Skeletal muscle satellite cell (primary cell): ENCODE data around the gene SLC38A11.

ENCODE experiments used
- H3K27me3 ChIP-seq: 2 replicates; pipeline ENCODE4 v1.7.0; 2013; ENCODE audit warnings: low read length; ENCODE audit not compliant: control insufficient read depth, insufficient read depth
- H3K36me3 ChIP-seq: 2 replicates; pipeline ENCODE4 v1.7.0; 2013; ENCODE audit warnings: mild to moderate bottlenecking, control low read depth, low read length; ENCODE audit not compliant: insufficient read depth
- H3K4me1 ChIP-seq: 2 replicates; pipeline ENCODE4 v1.7.0; 2013; ENCODE audit warnings: low read length; ENCODE audit not compliant: control insufficient read depth, insufficient read depth
- H3K4me2 ChIP-seq: 2 replicates; pipeline ENCODE4 v1.7.0; 2013; ENCODE audit warnings: mild to moderate bottlenecking, low read length
- H3K4me3 ChIP-seq: 2 replicates; pipeline ENCODE4 v1.7.0; 2013; ENCODE audit warnings: low read length
- H3K9ac ChIP-seq: 2 replicates; pipeline ENCODE4 v1.7.0; 2013; ENCODE audit warnings: mild to moderate bottlenecking, low read depth, low read length, moderate library complexity
- H3K9me3 ChIP-seq: replicated peaks from 2 replicates; pipeline ENCODE4 v1.7.0; 2013; ENCODE audit warnings: mild to moderate bottlenecking, control low read depth, low read length

The SLC38A11 gene

DNA sequence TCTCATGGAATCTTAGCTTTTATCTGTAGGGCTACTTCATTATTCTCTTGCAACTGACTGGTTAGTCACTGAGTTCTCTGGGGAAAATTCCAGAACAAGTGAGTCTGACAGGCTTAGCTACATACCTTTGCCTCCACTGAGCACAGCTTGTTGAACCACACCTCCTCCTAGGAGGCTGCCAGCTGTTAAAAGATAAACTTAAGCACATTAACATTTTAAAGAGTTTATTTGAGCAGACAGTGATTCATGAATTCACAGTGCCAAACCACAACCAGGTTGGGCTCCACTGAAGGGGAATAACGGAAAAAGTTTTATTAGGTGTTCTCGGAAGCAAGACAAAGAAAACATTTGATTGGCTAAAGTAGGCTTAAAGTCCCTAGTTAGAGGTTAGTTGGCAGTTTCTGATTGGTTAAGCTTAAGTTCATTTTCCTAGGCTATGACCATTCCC is 12.5 kb upstream of the SLC38A11 start:
- Histone ChIP-seq H3K4me3 (no peak overlapping the region), H3K4me1 (peaks cover 23% of the 10 kb centered on the region), H3K27me3 (no peaks in the 10 kb centered on the region), H3K9ac (no peak overlapping the region), H3K4me2 (no peak overlapping the region), H3K36me3 (no peaks in the 10 kb centered on the region), H3K9me3 (no peaks in the 10 kb centered on the region)

DNA sequence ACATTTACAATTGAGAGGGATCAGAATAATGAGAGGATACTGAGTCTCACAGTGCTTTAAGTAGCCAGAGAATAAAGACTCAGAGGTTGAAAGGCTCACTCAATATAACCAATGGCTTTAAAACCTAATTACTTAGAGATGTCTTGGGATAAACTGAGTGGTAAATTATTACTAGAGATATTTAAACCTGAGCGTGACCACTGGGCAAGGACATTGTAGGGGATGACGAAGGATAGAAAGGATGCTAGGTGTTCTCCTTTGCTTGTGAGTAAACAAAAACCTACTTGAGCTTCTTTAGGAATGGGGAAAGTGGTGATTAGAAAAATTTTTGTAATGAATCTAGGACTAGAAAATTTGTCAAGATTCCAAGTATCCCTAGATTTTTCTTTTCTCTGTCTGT is 12.0 kb upstream of the SLC38A11 start:
- H3K27me3 ChIP-seq, result no peaks in the 10 kb centered on the region
- peaks cover 23% of the 10 kb centered on the region for H3K4me1 ChIP-seq
- H3K9me3 ChIP-seq, result no peaks in the 10 kb centered on the region

DNA sequence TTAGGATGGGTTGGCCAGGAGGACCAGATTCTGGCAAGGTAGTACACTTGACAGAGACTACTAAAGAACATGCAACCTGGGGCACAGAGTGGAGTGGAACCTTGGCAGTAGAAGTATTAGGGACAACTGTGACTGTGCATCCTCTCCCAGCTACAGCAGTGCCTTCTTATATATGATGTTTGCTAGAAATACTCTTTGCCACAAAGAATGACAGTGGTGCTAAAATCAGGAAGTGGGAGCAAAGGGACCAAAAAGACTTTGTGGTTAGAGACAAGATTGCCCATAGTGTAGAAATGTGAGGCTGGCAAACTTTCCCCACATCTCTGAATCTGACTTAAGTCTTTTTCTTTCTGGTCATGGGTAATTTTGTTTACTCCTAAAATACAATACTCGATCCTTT is 9.4 kb upstream of the SLC38A11 start:
- Histone ChIP-seq H3K9me3 (no peaks in the 10 kb centered on the region), H3K4me2 (no peak overlapping the region), H3K9ac (no peak overlapping the region), H3K4me1 (peaks cover 23% of the 10 kb centered on the region), H3K36me3 (no peaks in the 10 kb centered on the region), H3K27me3 (no peaks in the 10 kb centered on the region), H3K4me3 (no peak overlapping the region)

More for the DNA sequence above, 12.0 kb upstream of the SLC38A11 start:
- no peak overlapping the region for H3K9ac ChIP-seq
- no peak overlapping the region for H3K4me2 ChIP-seq
- H3K36me3 ChIP-seq, result no peaks in the 10 kb centered on the region
- H3K4me3 ChIP-seq, result no peak overlapping the region

DNA sequence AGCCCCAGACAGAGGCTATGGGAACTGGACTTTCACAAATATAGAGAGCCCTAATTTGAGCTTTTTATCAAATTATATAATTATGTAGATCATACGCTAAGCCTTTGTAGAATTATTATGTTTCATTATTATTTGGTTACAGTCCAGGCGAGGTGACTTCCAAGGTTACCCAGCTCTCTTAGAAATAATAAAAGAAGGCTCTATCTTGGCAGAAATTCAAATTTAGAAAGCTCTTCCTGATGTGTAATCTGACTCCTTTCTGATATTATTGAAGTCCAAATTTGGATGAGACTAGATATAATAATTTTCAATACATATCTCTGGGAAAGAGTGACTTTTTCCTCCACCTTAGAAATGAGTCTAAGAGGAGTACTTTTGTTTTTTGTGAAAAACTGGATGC is 4.8 kb upstream of the SLC38A11 start:
- Histone ChIP-seq H3K9me3 (no peaks in the 10 kb centered on the region), H3K4me3 (no peak overlapping the region), H3K9ac (no peak overlapping the region), H3K36me3 (no peaks in the 10 kb centered on the region), H3K27me3 (no peaks in the 10 kb centered on the region), H3K4me1 (peaks cover 12% of the 10 kb centered on the region), H3K4me2 (no peak overlapping the region)

DNA sequence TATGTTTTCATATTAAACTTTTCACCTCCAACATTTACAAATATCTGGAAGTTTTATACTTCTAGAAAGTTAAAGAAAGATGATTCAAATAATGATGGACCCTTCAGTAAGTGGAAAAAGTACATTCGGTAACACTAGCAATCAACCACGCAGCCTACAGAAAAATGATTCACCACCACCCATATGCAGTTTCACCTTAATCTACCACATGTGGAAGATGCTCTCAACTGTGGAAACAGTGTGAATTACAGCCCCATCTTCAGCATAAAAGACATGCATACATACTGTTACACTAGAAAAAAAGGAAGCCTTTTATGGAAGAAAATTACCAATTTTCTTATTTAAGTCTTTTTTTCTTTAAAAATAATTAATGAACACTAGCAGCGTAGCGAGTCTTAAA is 1.1 kb downstream of the SLC38A11 start:
- no peak overlapping the region for H3K4me3 ChIP-seq
- no peak overlapping the region for H3K4me2 ChIP-seq
- no peaks in the 10 kb centered on the region for H3K9me3 ChIP-seq
- no peak overlapping the region for H3K9ac ChIP-seq
- H3K27me3 ChIP-seq, result no peaks in the 10 kb centered on the region
- peaks cover 4% of the 10 kb centered on the region for H3K4me1 ChIP-seq
- H3K36me3 ChIP-seq, result no peaks in the 10 kb centered on the region

DNA sequence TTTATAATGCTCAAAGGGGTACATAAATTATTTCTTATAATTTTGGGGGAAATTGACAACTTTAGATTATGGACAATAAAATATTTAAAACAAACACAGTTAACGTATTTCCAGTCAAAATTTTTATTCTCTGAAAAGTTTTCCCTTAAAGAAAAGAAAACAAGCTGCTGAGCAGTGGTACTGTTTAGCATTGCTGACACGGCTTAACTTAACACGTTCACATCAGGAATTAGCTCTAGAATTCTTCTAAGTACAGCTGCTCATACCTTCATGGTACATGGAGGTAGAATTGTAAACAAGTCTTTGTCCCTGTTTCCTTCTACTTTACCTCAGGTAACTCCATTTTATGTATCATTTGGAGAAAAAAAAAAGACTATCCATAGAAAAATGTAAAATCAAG is 2.0 kb downstream of the SLC38A11 start:
- no peaks in the 10 kb centered on the region for H3K9me3 ChIP-seq
- no peaks in the 10 kb centered on the region for H3K27me3 ChIP-seq
- no peak overlapping the region for H3K4me2 ChIP-seq
- H3K4me1 ChIP-seq, result peaks cover 4% of the 10 kb centered on the region
- no peaks in the 10 kb centered on the region for H3K36me3 ChIP-seq
- H3K4me3 ChIP-seq, result no peak overlapping the region
- H3K9ac ChIP-seq, result no peak overlapping the region

DNA sequence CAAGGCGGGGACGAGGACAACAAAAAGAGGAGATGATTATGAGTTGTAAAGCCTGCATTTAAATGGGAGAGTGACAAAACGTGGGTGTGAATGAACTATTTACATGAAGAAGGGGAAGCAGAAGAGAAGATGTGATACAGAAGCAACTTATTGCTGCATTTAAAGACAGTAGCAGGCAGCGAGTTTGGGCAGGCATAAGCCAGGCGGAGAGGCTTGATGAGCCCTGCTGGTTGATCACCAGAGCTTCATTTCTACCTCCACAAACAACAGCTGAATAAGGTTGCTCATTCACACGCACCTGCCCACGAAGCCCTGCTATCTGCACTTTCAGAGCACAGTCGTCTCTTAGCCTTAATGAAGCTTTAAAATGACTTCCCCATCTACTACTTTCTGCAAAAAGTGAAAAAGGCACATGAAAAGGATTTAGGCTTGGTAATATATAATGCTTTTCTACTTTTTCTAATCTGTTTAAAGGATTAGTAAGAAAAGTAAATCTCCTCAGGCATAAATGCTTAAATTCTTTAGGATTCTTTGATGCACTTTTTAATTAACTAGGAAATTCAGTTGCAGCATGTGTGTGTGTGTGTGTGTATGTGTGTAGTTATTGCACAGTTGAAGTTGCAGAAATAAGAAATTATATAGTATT is 3.1 kb downstream of the SLC38A11 start:
- Histone ChIP-seq H3K9me3 (no peaks in the 10 kb centered on the region), H3K4me1 (peaks cover 4% of the 10 kb centered on the region), H3K27me3 (no peaks in the 10 kb centered on the region), H3K9ac (no peak overlapping the region), H3K4me2 (no peak overlapping the region), H3K36me3 (no peaks in the 10 kb centered on the region), H3K4me3 (no peak overlapping the region)

DNA sequence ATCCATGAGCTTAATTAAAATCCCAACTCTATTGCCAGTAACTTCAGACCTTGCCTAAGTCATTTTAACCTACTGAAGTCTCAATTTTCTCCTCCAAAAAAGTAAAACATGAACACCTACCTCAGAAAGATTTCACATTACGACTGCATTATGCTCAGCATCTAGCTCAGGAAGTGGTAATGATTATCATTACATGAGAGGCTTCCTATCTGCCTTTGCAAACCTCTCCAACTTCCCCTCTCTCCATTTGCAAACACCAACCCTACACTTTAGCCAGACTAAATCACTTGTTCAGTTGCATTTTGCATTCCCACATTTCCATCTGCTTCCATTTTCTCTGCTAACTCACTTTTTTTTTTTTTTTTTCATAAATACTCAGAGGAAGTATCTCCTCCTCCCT is 6.8 kb downstream of the SLC38A11 start:
- Histone ChIP-seq H3K9me3 (no peaks in the 10 kb centered on the region), H3K4me1 (no peaks in the 10 kb centered on the region), H3K4me3 (no peak overlapping the region), H3K4me2 (no peak overlapping the region), H3K27me3 (no peaks in the 10 kb centered on the region), H3K9ac (no peak overlapping the region), H3K36me3 (no peaks in the 10 kb centered on the region)

DNA sequence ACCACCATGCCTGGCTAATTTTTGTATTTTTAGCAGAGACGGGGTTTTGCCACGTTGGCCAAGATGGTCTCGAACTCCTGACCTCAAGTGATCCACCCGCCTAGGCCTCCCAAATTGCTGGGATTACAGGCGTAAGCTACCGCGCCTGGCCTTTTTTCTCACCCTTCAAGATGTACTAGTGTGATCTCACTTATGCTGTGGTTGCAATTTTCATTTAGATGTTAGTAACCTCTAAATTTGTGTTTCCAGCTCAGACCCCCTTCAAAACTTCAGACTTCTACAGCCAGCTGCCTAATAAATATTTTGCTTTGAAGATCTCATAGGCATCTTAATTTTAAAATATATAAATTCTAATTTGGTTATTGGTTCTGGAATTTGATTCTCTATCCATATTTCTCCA is 8.0 kb downstream of the SLC38A11 start:
- Histone ChIP-seq H3K9ac (no peak overlapping the region), H3K4me1 (no peaks in the 10 kb centered on the region), H3K4me3 (no peak overlapping the region), H3K36me3 (no peaks in the 10 kb centered on the region), H3K27me3 (no peaks in the 10 kb centered on the region), H3K9me3 (no peaks in the 10 kb centered on the region), H3K4me2 (no peak overlapping the region)

DNA sequence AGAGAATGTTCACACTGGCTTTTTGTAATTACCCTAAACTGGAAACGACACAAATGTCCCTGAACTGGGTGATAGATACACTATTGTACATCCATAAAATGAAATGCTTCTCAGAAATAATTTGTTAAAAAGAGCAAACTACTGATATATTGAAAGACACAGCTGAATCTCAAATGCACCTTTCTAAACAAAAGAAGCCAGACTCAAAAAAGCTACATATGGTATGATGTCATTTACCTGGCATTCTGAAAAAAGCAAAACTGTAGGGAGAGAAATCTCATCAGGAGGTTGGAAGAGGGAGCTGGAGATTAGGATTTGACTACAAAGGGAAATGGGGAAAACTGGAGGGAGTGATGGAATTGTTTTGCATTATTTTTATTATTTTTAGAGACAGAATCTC is 12.0 kb downstream of the SLC38A11 start:
- Histone ChIP-seq H3K4me3 (no peak overlapping the region), H3K9me3 (no peaks in the 10 kb centered on the region), H3K4me2 (no peak overlapping the region), H3K27me3 (no peaks in the 10 kb centered on the region), H3K9ac (no peak overlapping the region), H3K36me3 (no peaks in the 10 kb centered on the region), H3K4me1 (no peaks in the 10 kb centered on the region)

DNA sequence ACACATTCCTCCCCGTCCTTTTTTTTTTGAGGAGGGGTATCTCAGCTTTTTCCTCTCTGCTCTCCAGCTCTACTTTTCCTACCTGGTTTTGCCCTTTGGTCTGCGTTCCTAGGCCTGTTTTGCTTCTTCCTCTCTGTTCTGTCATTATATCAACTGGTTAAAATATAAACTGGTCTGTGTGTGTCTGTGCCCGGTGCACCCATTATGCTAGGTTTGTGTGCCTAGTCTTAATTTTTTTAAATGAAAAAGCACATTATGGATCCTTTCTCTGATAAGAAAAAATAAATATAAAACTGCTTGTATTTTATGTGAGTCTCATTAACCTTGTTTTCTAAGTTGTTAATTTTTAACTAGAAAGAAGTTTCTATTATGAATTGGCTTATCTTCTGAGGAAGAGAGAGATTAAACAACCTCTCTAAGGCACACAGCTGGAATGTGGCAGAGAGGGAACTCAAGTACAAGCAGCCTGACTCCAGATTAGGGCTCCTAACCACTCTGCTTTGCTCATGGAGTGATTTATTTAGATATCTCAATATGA is 17.4 kb downstream of the SLC38A11 start:
- H3K36me3 ChIP-seq, result no peaks in the 10 kb centered on the region
- no peaks in the 10 kb centered on the region for H3K9me3 ChIP-seq
- H3K27me3 ChIP-seq, result no peaks in the 10 kb centered on the region
- no peaks in the 10 kb centered on the region for H3K4me1 ChIP-seq
- H3K4me3 ChIP-seq, result no peak overlapping the region
- H3K9ac ChIP-seq, result no peak overlapping the region
- H3K4me2 ChIP-seq, result no peak overlapping the region
